ENCODE results near the gene MED16. TPM values are rescaled to one million over a fixed set of nuclear protein-coding genes. Genes with fewer than 3 reads are reported as not detected.

The MED16 gene
- total and polyA plus RNA-seq, 2 of the 13 experiments (the other 11 are each of a cell fraction or from before 2014, with no cell fraction given) = 13.3 to 14.8 TPM

GRCh38 chr19:927780-928401 is 34.9 kb upstream of the MED16 start (continued):
- peak in 1 of 2 experiments; percentile 25; a peak in 1 of 4 replicates for TF ChIP-seq POLR2A (IDR thresholded peaks at IDR 0.05; ENCODE audit: insufficient read depth in 1 of 2, low read depth in 2 of 2, low read length in 2 of 2)
- TF ChIP-seq EEA1 (CRISPR knock-in tag; IDR thresholded peaks at IDR 0.05; ENCODE audit: borderline replicate concordance) = 0 out of 2 replicates have a peak, but pooled peaks have one; percentile 49
- no peak for TF ChIP-seq ARID5B (CRISPR knock-in tag; IDR thresholded peaks at IDR 0.05)
- no peak for TF ChIP-seq HOXA3 (CRISPR knock-in tag; IDR thresholded peaks at IDR 0.05)
- 0 out of 2 replicates have a peak, but pooled peaks have one; percentile 59 for TF ChIP-seq ZNF891 (CRISPR knock-in tag; IDR thresholded peaks at IDR 0.05)
- no peak for TF ChIP-seq ETV5 (CRISPR knock-in tag; IDR thresholded peaks at IDR 0.05; ENCODE audit: borderline replicate concordance)
- TF ChIP-seq ZNF597 (CRISPR knock-in tag; IDR thresholded peaks at IDR 0.05) = no peak
- TF ChIP-seq TBX2 (CRISPR knock-in tag; IDR thresholded peaks at IDR 0.05; ENCODE audit: borderline replicate concordance) = no peak
- no peak for TF ChIP-seq KLF6 (CRISPR knock-in tag; IDR thresholded peaks at IDR 0.05)
- peak; percentile 27; the same call in 1 of the 2 replicates for TF ChIP-seq POLR2AphosphoS5 (IDR thresholded peaks at IDR 0.05; ENCODE audit: low read depth, low read length)
- no peak for TF ChIP-seq ZNF609 (CRISPR knock-in tag; IDR thresholded peaks at IDR 0.05; ENCODE audit: borderline replicate concordance)
- no peak for TF ChIP-seq ZNF296 (CRISPR knock-in tag; conservative IDR thresholded peaks at IDR 0.05)
- TF ChIP-seq SALL1 (CRISPR knock-in tag; IDR thresholded peaks at IDR 0.05) = no peak
- no peak for TF ChIP-seq YEATS4 (CRISPR knock-in tag; IDR thresholded peaks at IDR 0.05; ENCODE audit: borderline replicate concordance)
- no peak for TF ChIP-seq ZBTB25 (CRISPR knock-in tag; IDR thresholded peaks at IDR 0.05)
- TF ChIP-seq ATF2 (CRISPR knock-in tag; IDR thresholded peaks at IDR 0.05) = no peak
- TF ChIP-seq MYNN (CRISPR knock-in tag; IDR thresholded peaks at IDR 0.05; ENCODE audit: low read depth) = no peak
